Ishikawa (cell line): ENCODE data around the gene SREBF1.

Source experiments
- CEBPB ChIP-seq: IDR thresholded peaks from 2 replicates; pipeline ENCODE4 v1.6.1; 2012
- NFIC ChIP-seq: IDR thresholded peaks from 2 replicates; pipeline ENCODE4 v1.6.1; 2012
- RAD21 ChIP-seq: IDR thresholded peaks from 2 replicates; pipeline ENCODE4 v1.6.1; 2012; ENCODE audit warnings: low read depth
- YY1 ChIP-seq: IDR thresholded peaks from 2 replicates; pipeline ENCODE4 v1.6.1; 2012; ENCODE audit warnings: low read depth
- TF ChIP-seq, protein P1 (sequence below): IDR thresholded peaks from 2 replicates; pipeline ENCODE4 v1.6.1; 2012
- TF ChIP-seq, protein P2 (sequence below): IDR thresholded peaks from 2 replicates; pipeline ENCODE4 v1.6.1; 2012; ENCODE audit warnings: low read depth, mild to moderate bottlenecking

DNA sequence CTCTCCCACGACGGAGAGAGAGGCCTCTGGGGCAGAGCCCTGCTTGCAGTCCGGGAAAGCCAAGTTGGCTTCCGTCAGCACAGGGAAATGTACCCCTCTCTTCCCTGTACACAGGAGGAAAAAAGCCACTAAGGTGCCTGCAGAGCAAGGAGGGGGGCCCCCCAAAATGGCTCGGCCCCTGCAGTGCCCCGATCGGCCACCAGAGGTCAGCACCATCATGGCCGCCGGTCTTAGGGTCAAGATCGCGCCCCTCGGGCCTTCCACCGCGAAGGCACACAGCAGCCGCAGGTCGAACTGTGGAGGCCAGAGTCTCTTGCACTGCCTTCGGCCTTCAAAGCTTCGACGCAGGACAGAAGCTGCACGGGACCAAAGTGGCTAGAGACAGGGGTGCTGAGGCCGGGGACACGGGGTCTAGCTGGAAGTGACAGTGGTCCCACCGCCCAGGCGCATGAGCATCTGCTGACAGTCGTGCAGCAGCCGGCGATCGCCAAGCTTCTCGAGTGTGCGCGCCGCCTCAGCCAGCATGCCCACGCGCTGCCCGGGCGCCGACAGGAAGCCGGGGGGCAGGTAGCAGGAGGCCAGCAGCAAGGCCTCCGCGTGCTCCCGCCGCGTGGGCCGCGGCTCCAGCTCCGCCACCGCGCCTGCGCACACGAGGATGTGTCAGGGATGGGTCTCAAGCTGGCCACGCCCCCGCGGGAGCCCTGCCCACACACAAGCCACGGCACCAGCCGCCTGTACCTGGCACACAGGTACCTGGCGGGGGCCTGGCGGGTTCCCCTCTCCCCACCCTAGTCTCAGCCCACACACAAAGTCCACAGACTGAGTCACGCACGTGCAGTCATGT is 24.4 kb downstream of the SREBF1 start:
- TF ChIP-seq YY1: peak; percentile 84
- no peak for TF ChIP-seq CEBPB
- TF ChIP-seq, protein P1, sequence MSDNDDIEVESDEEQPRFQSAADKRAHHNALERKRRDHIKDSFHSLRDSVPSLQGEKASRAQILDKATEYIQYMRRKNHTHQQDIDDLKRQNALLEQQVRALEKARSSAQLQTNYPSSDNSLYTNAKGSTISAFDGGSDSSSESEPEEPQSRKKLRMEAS: no peak
- TF ChIP-seq, protein P2, sequence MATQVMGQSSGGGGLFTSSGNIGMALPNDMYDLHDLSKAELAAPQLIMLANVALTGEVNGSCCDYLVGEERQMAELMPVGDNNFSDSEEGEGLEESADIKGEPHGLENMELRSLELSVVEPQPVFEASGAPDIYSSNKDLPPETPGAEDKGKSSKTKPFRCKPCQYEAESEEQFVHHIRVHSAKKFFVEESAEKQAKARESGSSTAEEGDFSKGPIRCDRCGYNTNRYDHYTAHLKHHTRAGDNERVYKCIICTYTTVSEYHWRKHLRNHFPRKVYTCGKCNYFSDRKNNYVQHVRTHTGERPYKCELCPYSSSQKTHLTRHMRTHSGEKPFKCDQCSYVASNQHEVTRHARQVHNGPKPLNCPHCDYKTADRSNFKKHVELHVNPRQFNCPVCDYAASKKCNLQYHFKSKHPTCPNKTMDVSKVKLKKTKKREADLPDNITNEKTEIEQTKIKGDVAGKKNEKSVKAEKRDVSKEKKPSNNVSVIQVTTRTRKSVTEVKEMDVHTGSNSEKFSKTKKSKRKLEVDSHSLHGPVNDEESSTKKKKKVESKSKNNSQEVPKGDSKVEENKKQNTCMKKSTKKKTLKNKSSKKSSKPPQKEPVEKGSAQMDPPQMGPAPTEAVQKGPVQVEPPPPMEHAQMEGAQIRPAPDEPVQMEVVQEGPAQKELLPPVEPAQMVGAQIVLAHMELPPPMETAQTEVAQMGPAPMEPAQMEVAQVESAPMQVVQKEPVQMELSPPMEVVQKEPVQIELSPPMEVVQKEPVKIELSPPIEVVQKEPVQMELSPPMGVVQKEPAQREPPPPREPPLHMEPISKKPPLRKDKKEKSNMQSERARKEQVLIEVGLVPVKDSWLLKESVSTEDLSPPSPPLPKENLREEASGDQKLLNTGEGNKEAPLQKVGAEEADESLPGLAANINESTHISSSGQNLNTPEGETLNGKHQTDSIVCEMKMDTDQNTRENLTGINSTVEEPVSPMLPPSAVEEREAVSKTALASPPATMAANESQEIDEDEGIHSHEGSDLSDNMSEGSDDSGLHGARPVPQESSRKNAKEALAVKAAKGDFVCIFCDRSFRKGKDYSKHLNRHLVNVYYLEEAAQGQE: no peak
- peak; percentile 80 for TF ChIP-seq RAD21
- no peak for TF ChIP-seq NFIC
